HepG2 (cell line): Measurements from ENCODE around the gene NOL4L. TPM values are rescaled to one million over a fixed set of nuclear protein-coding genes. Genes with fewer than 3 reads are reported as not detected.

Source experiments
- ATF1 ChIP-seq: IDR thresholded peaks from 2 replicates; pipeline ENCODE4 v1.6.1; 2016; ENCODE audit warnings: mild to moderate bottlenecking, control low read depth
- DNMT3B ChIP-seq: conservative IDR thresholded peaks from 2 replicates; pipeline ENCODE4 v1.6.1; 2016; ENCODE audit warnings: missing biosample characterization, control low read depth
- DPF2 ChIP-seq: sonication (generic); formaldehyde crosslinking; IDR thresholded peaks from 2 replicates; pipeline ENCODE4 v1.4.0; 2020; ENCODE audit warnings: mild to moderate bottlenecking, low read depth, missing genetic modification reagents, borderline replicate concordance
- HHEX ChIP-seq: IDR thresholded peaks from 2 replicates; pipeline ENCODE4 v1.6.1; 2016; ENCODE audit warnings: control low read depth
- HNF1A ChIP-seq, 2 experiments: sonication (generic) in 1 of 2; formaldehyde crosslinking in 1 of 2; IDR thresholded peaks; 2 replicates each; pipeline versions ENCODE4 v1.4.0 to v1.6.1; 2016 to 2020; ENCODE audit warnings: borderline replicate concordance in 1 of 2, low read depth in 1 of 2, mild to moderate bottlenecking in 1 of 2, missing genetic modification reagents in 1 of 2
- SUZ12 ChIP-seq: fragments of 150-350 bp; IDR thresholded peaks from 2 replicates; pipeline ENCODE4 v1.6.1; 2014; ENCODE audit warnings: low read depth, low read length
- TAF15 ChIP-seq: fragments of 200-400 bp; formaldehyde crosslinking; IDR thresholded peaks from one replicate; pipeline ENCODE4 v1.6.1; 2018; ENCODE audit warnings: mild to moderate bottlenecking, low read depth, low read length; ENCODE audit not compliant: poor library complexity, severe bottlenecking
- TEAD2 ChIP-seq: sonication (generic); formaldehyde crosslinking; IDR thresholded peaks from 2 replicates; pipeline ENCODE4 v1.9.0; 2021; ENCODE audit warnings: missing genetic modification reagents
- THAP7 ChIP-seq: sonication (generic); formaldehyde crosslinking; IDR thresholded peaks from 2 replicates; pipeline ENCODE4 v1.8.1; 2023; ENCODE audit warnings: mild to moderate bottlenecking, missing genetic modification reagents
- XBP1 ChIP-seq: sonication (generic); formaldehyde crosslinking; IDR thresholded peaks from 2 replicates; pipeline ENCODE4 v1.5.0; 2020; ENCODE audit warnings: missing genetic modification reagents
- ZBTB20 ChIP-seq: sonication (generic); formaldehyde crosslinking; IDR thresholded peaks from 2 replicates; pipeline ENCODE4 v1.8.1; 2023; ENCODE audit warnings: missing genetic modification reagents, low read depth, mild to moderate bottlenecking, borderline replicate concordance
- ZNF136 ChIP-seq: sonication (generic); formaldehyde crosslinking; IDR thresholded peaks from 2 replicates; pipeline ENCODE4 v1.8.1; 2022; ENCODE audit warnings: low read depth, mild to moderate bottlenecking, moderate library complexity, missing genetic modification reagents
- ZNF230 ChIP-seq: sonication (generic); formaldehyde crosslinking; IDR thresholded peaks from 2 replicates; pipeline ENCODE4 v1.4.0; 2020; ENCODE audit warnings: mild to moderate bottlenecking, missing genetic modification reagents
- ZNF235 ChIP-seq: sonication (generic); formaldehyde crosslinking; IDR thresholded peaks from 2 replicates; pipeline ENCODE4 v1.8.1; 2023; ENCODE audit warnings: mild to moderate bottlenecking, missing genetic modification reagents, borderline replicate concordance
- ZNF24 ChIP-seq: fragments of 450-650 bp; IDR thresholded peaks from 2 replicates; pipeline ENCODE4 v1.6.1; 2017; ENCODE audit warnings: antibody characterized with exemption, mild to moderate bottlenecking
- ZNF383 ChIP-seq: sonication (generic); formaldehyde crosslinking; IDR thresholded peaks from 2 replicates; pipeline ENCODE4 v1.4.0; 2020; ENCODE audit warnings: missing genetic modification reagents, mild to moderate bottlenecking, borderline replicate concordance
- ZNF441 ChIP-seq: sonication (generic); formaldehyde crosslinking; IDR thresholded peaks from 2 replicates; pipeline ENCODE4 v1.7.0; 2021; ENCODE audit warnings: missing genetic modification reagents, borderline replicate concordance
- ZNF75D ChIP-seq: sonication (generic); formaldehyde crosslinking; IDR thresholded peaks from 2 replicates; pipeline ENCODE4 v1.8.1; 2023; ENCODE audit warnings: missing genetic modification reagents, mild to moderate bottlenecking, borderline replicate concordance
- ZNF850 ChIP-seq: sonication (generic); formaldehyde crosslinking; conservative IDR thresholded peaks from 2 replicates; pipeline ENCODE4 v1.9.0; 2021; ENCODE audit warnings: mild to moderate bottlenecking, missing genetic modification reagents
- polyA plus RNA-seq, 8 experiments: library from polyadenylated mRNA; depleted of rRNA in 3 of 8; stranded (reverse) in 7 of 8; unstranded in 1 of 8; fragments of >200 nt; fragmentation: Illumina TruSeq in 4 of 8; extraction: Trizol in 4 of 8; gene quantifications; 2 replicates each; pipeline versions ENCODE4 v1.2.1 to v1.2.3, GENCODE V29; 2011 to 2016; ENCODE audit warnings: low read depth in 4 of 8, missing spikeins in 1 of 8, mixed read lengths in 1 of 8; ENCODE audit not compliant: insufficient read depth in 1 of 8
- total RNA-seq, 5 experiments: library from RNA; depleted of rRNA; stranded (reverse); fragments of >200 nt; fragmentation: Illumina TruSeq; extraction: Trizol; gene quantifications; 2 replicates each; pipeline ENCODE4 v1.2.3, GENCODE V29; 2016; ENCODE audit warnings: low read depth in 1 of 5

NOL4L gene
- total and polyA plus RNA-seq, 2 of the 13 experiments (the other 11 are each of a cell fraction or from before 2014, with no cell fraction given): 16.6 to 35.4 TPM

- no peak for TF ChIP-seq ZNF850
- no peak for TF ChIP-seq ZNF75D (CRISPR knock-in tag)
- TF ChIP-seq DNMT3B (CRISPR knock-in tag): no peak
- TF ChIP-seq HHEX: no peak
- no peak for TF ChIP-seq TEAD2 (CRISPR knock-in tag)
- TF ChIP-seq ZNF235 (CRISPR knock-in tag): no peak
- 0 out of 2 replicates have a peak, but pooled peaks have one; percentile 53 for TF ChIP-seq ZNF24
- no peak for TF ChIP-seq ZNF136 (CRISPR knock-in tag)
- TF ChIP-seq TAF15: no peak
- TF ChIP-seq ZNF441: no peak
- no peak for TF ChIP-seq ZBTB20 (CRISPR knock-in tag)
- no peak for TF ChIP-seq THAP7 (CRISPR knock-in tag)
- TF ChIP-seq ATF1 (CRISPR knock-in tag): no peak
- TF ChIP-seq SUZ12: no peak
- no peak for TF ChIP-seq DPF2 (CRISPR knock-in tag)
- TF ChIP-seq ZNF230: no peak; the same call in 1 of the 2 replicates
- TF ChIP-seq XBP1 (CRISPR knock-in tag): no peak
- TF ChIP-seq HNF1A (IDR thresholded peaks at IDR 0.05; ENCODE audit: low read depth): no peak
- no peak for TF ChIP-seq HNF1A (CRISPR knock-in tag; IDR thresholded peaks at IDR 0.05; ENCODE audit: borderline replicate concordance)
- no peak for TF ChIP-seq ZNF383
These were observed 15.5 kb downstream of the NOL4L start (continued) for GRCh38 chr20:32569380-32570305.
